ENCODE results near the gene GJD2.
A peak's percentile ranks its signal among the peaks of the same experiment; 100 is the strongest.

The GJD2 gene

DNA sequence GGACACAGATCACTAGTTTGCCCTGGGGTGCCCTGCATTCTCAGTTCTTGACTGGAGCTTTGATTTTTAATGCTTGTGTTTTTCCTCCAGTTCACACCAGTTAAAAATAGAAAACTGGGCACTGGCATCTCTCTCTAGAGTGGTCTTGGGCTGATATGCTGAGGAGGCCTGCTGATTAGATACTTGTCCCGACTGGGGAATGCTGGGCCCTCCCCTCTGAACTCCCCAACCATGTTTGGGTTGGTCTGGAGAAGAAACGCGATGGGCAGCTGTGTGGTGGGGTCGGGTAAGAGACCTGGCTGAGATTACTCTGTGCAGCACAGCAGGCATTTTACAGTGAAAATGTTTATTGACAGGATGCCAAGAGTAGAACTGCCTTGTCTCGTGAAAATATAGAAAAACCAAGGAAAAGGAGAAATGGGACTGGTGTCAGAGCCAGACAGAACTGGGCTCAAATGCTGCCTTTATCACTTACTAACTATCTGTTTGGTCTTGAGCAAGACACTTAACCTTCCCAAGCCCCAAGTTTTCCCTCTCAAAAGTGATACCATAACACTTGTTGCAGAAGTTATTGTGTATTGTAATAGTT lies 42.1 kb upstream of the GJD2 start:
- no peak overlapping the region for H3K27ac Mint-ChIP-seq
- H3K4me3 Mint-ChIP-seq = no peak overlapping the region
- peaks cover 8% of the 10 kb centered on the region for H3K36me3 Mint-ChIP-seq (ENCODE audit: low read depth)
- TF ChIP-seq, protein P1, sequence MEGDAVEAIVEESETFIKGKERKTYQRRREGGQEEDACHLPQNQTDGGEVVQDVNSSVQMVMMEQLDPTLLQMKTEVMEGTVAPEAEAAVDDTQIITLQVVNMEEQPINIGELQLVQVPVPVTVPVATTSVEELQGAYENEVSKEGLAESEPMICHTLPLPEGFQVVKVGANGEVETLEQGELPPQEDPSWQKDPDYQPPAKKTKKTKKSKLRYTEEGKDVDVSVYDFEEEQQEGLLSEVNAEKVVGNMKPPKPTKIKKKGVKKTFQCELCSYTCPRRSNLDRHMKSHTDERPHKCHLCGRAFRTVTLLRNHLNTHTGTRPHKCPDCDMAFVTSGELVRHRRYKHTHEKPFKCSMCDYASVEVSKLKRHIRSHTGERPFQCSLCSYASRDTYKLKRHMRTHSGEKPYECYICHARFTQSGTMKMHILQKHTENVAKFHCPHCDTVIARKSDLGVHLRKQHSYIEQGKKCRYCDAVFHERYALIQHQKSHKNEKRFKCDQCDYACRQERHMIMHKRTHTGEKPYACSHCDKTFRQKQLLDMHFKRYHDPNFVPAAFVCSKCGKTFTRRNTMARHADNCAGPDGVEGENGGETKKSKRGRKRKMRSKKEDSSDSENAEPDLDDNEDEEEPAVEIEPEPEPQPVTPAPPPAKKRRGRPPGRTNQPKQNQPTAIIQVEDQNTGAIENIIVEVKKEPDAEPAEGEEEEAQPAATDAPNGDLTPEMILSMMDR (IDR thresholded peaks at IDR 0.05) = no peak
- peaks cover 22% of the 10 kb centered on the region for H3K27me3 Mint-ChIP-seq (ENCODE audit: low read depth, poor library complexity)
- DNase-seq = no peak
- peaks cover 41% of the 10 kb centered on the region for H3K4me1 Mint-ChIP-seq
- no peaks in the 10 kb centered on the region for H3K9me3 Mint-ChIP-seq

DNA sequence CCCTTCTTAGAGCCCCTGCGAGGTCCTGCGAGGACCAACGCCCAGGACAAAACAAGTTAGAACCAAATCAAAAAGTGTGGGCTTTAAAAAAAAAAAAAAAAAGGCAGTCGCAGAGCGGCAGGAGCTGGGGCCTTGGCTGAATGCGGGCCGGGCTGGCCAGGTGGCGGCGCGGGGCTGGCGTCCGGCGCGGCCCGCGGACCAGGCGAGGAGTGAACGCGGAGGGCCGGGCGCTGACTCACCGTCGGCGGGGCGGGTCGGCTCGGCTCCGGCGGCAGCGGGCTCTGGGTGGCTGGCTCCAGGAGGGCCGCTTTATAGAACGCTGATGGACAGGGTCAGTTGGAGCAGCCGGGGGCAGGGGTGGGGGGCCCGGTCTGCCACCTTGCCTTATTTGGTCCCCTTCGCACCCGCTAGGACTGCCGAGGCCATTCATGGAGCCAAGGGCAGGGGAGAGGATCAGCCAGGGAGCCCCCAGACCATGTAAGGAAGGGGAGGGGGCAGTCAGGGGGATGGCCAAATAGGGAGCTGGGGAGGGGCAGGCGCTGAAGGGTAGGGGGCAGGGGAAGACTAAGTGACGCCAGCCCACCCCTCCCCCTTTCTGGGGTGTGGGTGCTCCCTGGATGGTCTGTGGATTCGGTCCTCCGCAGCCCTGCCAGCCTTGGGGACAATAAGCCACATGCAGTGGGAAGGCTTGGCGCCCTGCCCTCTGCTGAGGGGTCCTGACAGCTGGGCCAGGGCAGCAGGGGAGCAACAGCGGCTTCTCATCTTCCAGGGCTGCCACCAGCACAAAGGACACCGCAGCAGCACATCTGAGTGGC lies 40.7 kb upstream of the GJD2 start, which contains the start of gene ACTC1:
Gene ACTC1, minus strand, starts transcription at position 283 of the 815 bp plus-strand sequence. CDS start 741 bp downstream, outside the sequence.
- peaks cover 22% of the 10 kb centered on the region for H3K27me3 Mint-ChIP-seq (ENCODE audit: low read depth, poor library complexity)
- peaks cover 38% of the 10 kb centered on the region for H3K4me1 Mint-ChIP-seq
- TF ChIP-seq, protein P1 (IDR thresholded peaks at IDR 0.05) = no peak
- peaks cover 10% of the 10 kb centered on the region for H3K36me3 Mint-ChIP-seq (ENCODE audit: low read depth)
- H3K4me3 Mint-ChIP-seq = peak within 1 kb of the TSS; percentile 64
- no peaks in the 10 kb centered on the region for H3K9me3 Mint-ChIP-seq
- H3K27ac Mint-ChIP-seq = no peak within 1 kb of the TSS
- DNase-seq = peak; percentile 77

DNA sequence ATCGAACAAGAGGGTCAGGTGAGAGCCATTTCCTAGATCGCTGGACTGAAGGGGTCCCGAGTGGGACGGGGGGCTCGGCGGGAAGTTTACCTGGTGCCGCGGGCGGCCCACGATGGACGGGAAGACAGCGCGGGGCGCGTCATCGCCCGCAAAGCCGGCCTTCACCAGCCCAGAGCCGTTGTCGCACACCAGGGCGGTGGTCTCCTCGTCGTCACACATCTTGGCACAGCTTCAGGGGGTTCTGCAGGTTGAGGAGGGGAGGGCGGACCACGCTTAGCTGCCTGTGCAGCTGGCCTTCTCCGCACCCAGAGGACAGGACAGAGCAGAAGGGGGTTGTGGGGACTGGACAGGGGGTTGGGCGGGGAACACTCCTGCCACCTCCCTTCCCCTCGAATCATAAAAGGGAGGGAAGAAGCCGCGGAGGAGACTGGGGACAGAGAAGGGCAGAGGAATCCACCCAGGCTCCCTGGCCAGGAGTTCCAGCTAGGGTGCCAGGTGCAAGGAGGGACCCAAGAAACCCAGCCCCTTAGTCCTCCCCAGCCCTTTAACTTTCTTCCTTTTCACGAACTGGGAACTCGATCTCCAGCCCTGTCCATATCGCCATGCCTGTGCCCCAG lies 39.9 kb upstream of the GJD2 start:
- Mint-ChIP-seq H3K9me3 (no peaks in the 10 kb centered on the region), H3K27me3 (ENCODE audit: low read depth, poor library complexity) (peaks cover 22% of the 10 kb centered on the region), H3K4me3 (peak overlapping the region; percentile 64), H3K36me3 (ENCODE audit: low read depth) (peaks cover 15% of the 10 kb centered on the region), H3K4me1 (peaks cover 38% of the 10 kb centered on the region), H3K27ac (no peak overlapping the region)
- DNase-seq = peak; percentile 9
- TF ChIP-seq, protein P1 (IDR thresholded peaks at IDR 0.05) = no peak

DNA sequence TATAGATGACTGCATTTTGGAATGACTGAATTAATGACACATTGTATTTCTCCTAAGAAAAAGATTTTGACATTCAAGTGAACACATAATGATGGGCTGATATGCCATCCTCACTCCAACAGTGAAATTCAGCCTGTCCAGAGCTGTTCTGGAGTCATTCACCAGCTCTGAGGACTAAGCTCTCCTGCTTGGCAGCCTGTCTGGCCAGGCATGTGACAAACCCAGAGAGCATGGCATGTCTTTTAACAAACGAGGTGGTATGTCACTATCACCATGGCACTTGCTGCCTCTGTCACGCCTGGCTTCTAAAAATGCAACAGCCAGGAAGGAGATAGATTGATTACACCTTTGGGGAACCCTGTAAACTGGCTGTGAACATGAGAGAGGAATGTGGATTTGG lies 39.1 kb upstream of the GJD2 start:
- no peak for DNase-seq
- no peak overlapping the region for H3K27ac Mint-ChIP-seq
- H3K27me3 Mint-ChIP-seq (ENCODE audit: low read depth, poor library complexity) = peaks cover 22% of the 10 kb centered on the region
- H3K36me3 Mint-ChIP-seq (ENCODE audit: low read depth) = peaks cover 15% of the 10 kb centered on the region
- H3K4me1 Mint-ChIP-seq = peaks cover 36% of the 10 kb centered on the region
- peak overlapping the region; percentile 64 for H3K4me3 Mint-ChIP-seq
- TF ChIP-seq, protein P1 (IDR thresholded peaks at IDR 0.05) = no peak
- no peaks in the 10 kb centered on the region for H3K9me3 Mint-ChIP-seq

DNA sequence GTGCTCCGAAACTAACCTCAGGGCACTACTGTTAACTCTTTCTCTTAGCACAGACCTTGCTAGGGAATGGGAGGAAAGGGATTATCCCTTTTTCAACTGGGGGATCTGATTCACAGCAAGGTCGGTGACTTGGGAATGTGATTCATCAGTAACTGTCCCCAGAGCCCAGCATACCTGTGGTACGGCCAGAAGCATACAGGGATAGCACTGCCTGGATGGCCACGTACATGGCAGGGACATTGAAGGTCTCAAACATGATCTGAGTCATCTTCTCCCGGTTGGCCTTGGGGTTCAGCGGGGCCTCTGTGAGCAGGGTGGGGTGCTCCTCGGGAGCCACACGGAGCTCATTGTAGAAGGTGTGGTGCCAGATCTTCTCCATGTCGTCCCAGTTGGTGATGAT lies 38.3 kb upstream of the GJD2 start:
- peaks cover 15% of the 10 kb centered on the region for H3K36me3 Mint-ChIP-seq (ENCODE audit: low read depth)
- H3K4me1 Mint-ChIP-seq = peaks cover 34% of the 10 kb centered on the region
- H3K27ac Mint-ChIP-seq = no peak overlapping the region

More for the DNA sequence above, 38.3 kb upstream of the GJD2 start:
- H3K27me3 Mint-ChIP-seq (ENCODE audit: low read depth, poor library complexity) = peaks cover 22% of the 10 kb centered on the region
- no peaks in the 10 kb centered on the region for H3K9me3 Mint-ChIP-seq
- DNase-seq = no peak
- no peak overlapping the region for H3K4me3 Mint-ChIP-seq
- TF ChIP-seq, protein P1 (IDR thresholded peaks at IDR 0.05) = no peak

Measured in nephron progenitor cell (in vitro differentiated cells).